Smooth muscle cell (in vitro differentiated cells): ENCODE results near the gene VPS18. TPM values are rescaled to one million over a fixed set of nuclear protein-coding genes. Genes with fewer than 3 reads are reported as not detected.
A peak's percentile ranks its signal among the peaks of the same experiment; 100 is the strongest.

ENCODE experiments used
- DNase-seq: peaks from one replicate; lab custom pipeline; 2025; ENCODE audit not compliant: unreplicated experiment; lab: John Stamatoyannopoulos, UW
- H2AFZ ChIP-seq: fragments of 200-600 bp; sonication (generic); 2 replicates; pipeline ENCODE4 v1.6.0; 2016; ENCODE audit warnings: antibody characterized with exemption, low read depth, mild to moderate bottlenecking
- H3F3A ChIP-seq: fragments of 200-600 bp; sonication (generic); 2 replicates; pipeline ENCODE4 v1.6.0; 2017; ENCODE audit warnings: antibody characterized with exemption, low read depth
- H3K27ac ChIP-seq: fragments of 200-600 bp; sonication (generic); 2 replicates; pipeline ENCODE4 v1.5.1; 2016; ENCODE audit warnings: low read depth, mild to moderate bottlenecking
- H3K27me3 ChIP-seq: fragments of 200-600 bp; sonication (generic); 2 replicates; pipeline ENCODE4 v1.6.1; 2016; ENCODE audit warnings: low read depth, mild to moderate bottlenecking
- H3K36me3 ChIP-seq: fragments of 200-600 bp; sonication (generic); 2 replicates; pipeline ENCODE4 v1.5.1; 2016; ENCODE audit warnings: low read depth
- H3K4me1 ChIP-seq: fragments of 200-600 bp; sonication (generic); 2 replicates; pipeline ENCODE4 v1.5.1; 2016; ENCODE audit warnings: low read depth
- H3K4me2 ChIP-seq: fragments of 200-600 bp; sonication (generic); 2 replicates; pipeline ENCODE4 v1.6.0; 2016; ENCODE audit warnings: mild to moderate bottlenecking
- H3K4me3 ChIP-seq: fragments of 200-600 bp; sonication (generic); 2 replicates; pipeline ENCODE4 v1.5.1; 2016; ENCODE audit warnings: mild to moderate bottlenecking
- H3K79me2 ChIP-seq: fragments of 200-600 bp; sonication (generic); 2 replicates; pipeline ENCODE4 v1.6.0; 2016; ENCODE audit warnings: low read depth, mild to moderate bottlenecking
- H3K9ac ChIP-seq: fragments of 200-600 bp; sonication (generic); 2 replicates; pipeline ENCODE4 v1.6.0; 2016; ENCODE audit warnings: low read depth
- H3K9me3 ChIP-seq: fragments of 200-600 bp; sonication (generic); replicated peaks from 2 replicates; pipeline ENCODE4 v1.5.1; 2016; ENCODE audit warnings: low read depth
- H4K20me1 ChIP-seq: fragments of 200-600 bp; sonication (generic); 2 replicates; pipeline ENCODE4 v1.6.0; 2016; ENCODE audit warnings: low read depth
- WGBS: methylation state at CpG from one replicate; pipeline ENCODE4 v1.1.7; 2016; ENCODE audit warnings: low lambda C conversion rate; 5-methylcytosine and 5-hydroxymethylcytosine counted together
- polyA plus RNA-seq: library from polyadenylated mRNA; unstranded; fragments of >200 nt; fragmentation: Nextera tagmentation; extraction: Ambion mirVana; gene quantifications from 2 replicates; pipeline ENCODE4 v1.2.1, GENCODE V29; 2016
- total RNA-seq: library from RNA; depleted of rRNA; stranded (reverse); fragments of >200 nt; gene quantifications from 2 replicates; pipeline ENCODE4 v1.2.3, GENCODE V29; 2014
- TF ChIP-seq, protein P1 (sequence below): fragments of 200-600 bp; sonication (generic); IDR thresholded peaks from 2 replicates; pipeline ENCODE4 v1.5.1; 2017; ENCODE audit warnings: borderline replicate concordance, mild to moderate bottlenecking, antibody characterized with exemption; ENCODE audit not compliant: insufficient read depth, poor library complexity, severe bottlenecking

VPS18 gene, protein sequence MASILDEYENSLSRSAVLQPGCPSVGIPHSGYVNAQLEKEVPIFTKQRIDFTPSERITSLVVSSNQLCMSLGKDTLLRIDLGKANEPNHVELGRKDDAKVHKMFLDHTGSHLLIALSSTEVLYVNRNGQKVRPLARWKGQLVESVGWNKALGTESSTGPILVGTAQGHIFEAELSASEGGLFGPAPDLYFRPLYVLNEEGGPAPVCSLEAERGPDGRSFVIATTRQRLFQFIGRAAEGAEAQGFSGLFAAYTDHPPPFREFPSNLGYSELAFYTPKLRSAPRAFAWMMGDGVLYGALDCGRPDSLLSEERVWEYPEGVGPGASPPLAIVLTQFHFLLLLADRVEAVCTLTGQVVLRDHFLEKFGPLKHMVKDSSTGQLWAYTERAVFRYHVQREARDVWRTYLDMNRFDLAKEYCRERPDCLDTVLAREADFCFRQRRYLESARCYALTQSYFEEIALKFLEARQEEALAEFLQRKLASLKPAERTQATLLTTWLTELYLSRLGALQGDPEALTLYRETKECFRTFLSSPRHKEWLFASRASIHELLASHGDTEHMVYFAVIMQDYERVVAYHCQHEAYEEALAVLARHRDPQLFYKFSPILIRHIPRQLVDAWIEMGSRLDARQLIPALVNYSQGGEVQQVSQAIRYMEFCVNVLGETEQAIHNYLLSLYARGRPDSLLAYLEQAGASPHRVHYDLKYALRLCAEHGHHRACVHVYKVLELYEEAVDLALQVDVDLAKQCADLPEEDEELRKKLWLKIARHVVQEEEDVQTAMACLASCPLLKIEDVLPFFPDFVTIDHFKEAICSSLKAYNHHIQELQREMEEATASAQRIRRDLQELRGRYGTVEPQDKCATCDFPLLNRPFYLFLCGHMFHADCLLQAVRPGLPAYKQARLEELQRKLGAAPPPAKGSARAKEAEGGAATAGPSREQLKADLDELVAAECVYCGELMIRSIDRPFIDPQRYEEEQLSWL
- total RNA-seq (14.2 and 15.4 TPM in 2 replicates), polyA plus RNA-seq (17.2 and 24.4 TPM in 2 replicates)

DNA sequence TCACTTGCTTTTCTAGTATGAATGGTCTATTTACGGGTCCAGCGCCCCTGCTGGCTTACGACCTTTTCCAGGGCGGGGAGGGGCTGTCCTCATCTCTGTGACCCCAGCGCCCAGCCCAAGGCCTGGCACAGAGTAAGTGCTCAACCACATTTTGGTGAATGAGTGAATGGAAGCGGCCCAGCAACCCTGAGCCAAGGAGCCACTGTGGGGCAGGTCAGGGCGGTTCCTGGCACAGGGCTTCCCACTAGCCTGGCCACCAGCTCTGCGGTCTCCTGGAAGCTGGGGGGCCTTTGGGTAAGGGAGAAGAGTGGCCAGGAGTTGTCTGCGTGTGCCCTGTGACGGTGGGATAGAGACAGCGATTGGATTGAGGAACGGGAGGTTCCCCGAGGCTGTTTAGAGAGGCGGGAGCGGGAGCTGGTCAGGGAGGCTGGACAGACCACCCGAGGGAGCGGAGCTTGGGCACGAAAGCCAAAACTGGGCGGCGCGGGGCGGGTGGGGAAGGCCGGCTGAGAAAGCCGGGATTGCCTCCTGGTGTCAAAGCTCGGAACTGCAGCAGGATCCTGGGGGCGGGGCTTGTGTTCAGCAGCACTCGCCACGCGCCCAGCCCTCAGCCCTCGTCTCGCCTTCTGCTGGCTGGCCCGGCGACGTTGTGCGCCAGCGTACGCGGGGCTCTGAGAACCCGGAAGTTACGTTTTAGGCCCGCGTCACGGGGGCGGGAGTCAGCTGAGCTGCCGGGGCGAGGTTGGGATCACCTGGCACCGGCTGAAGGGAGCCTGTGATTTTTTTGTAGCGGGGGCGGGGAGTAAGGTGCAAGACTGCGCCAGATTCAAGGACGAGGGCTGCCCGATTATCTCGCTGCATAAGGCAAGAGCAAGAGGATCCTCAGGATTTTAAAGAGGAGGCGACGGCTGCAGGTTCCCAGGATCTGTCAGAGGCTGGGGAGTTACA is at the start of gene VPS18:
Gene VPS18 (plus strand): TSS at position 718 of the 948 bp plus-strand sequence. CDS start 319 bp downstream, outside the sequence.
- H3K4me3 ChIP-seq: peak within 1 kb of the TSS; percentile 67
- peak within 1 kb of the TSS; percentile 94 for H3K9ac ChIP-seq
- H2AFZ ChIP-seq: peak within 1 kb of the TSS; percentile 99
- H4K20me1 ChIP-seq: no peaks in the 10 kb centered on the region
- H3K27me3 ChIP-seq: no peaks in the 10 kb centered on the region
- H3F3A ChIP-seq: no peaks in the 10 kb centered on the region
- DNase-seq: peak; percentile 97
- H3K79me2 ChIP-seq: peaks cover 21% of the 10 kb centered on the region
- peak within 1 kb of the TSS; percentile 95 for H3K4me2 ChIP-seq
- 6% methylated on average over 47 of the region's 55 CpGs for WGBS
- H3K36me3 ChIP-seq: peaks cover 5% of the 10 kb centered on the region
- peak within 1 kb of the TSS; percentile 85 for H3K27ac ChIP-seq
- no peaks in the 10 kb centered on the region for H3K9me3 ChIP-seq
- TF ChIP-seq, protein P1, sequence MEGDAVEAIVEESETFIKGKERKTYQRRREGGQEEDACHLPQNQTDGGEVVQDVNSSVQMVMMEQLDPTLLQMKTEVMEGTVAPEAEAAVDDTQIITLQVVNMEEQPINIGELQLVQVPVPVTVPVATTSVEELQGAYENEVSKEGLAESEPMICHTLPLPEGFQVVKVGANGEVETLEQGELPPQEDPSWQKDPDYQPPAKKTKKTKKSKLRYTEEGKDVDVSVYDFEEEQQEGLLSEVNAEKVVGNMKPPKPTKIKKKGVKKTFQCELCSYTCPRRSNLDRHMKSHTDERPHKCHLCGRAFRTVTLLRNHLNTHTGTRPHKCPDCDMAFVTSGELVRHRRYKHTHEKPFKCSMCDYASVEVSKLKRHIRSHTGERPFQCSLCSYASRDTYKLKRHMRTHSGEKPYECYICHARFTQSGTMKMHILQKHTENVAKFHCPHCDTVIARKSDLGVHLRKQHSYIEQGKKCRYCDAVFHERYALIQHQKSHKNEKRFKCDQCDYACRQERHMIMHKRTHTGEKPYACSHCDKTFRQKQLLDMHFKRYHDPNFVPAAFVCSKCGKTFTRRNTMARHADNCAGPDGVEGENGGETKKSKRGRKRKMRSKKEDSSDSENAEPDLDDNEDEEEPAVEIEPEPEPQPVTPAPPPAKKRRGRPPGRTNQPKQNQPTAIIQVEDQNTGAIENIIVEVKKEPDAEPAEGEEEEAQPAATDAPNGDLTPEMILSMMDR: peak; percentile 78
- H3K4me1 ChIP-seq: peaks cover 7% of the 10 kb centered on the region

DNA sequence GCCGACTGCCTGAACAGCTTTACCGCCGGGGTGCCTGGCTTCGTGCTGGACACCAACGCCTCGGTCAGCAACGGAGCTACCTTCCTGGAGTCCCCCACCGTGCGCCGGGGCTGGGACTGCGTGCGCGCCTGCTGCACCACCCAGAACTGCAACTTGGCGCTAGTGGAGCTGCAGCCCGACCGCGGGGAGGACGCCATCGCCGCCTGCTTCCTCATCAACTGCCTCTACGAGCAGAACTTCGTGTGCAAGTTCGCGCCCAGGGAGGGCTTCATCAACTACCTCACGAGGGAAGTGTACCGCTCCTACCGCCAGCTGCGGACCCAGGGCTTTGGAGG is 49.6 kb upstream of the VPS18 start:
- no peaks in the 10 kb centered on the region for H3K36me3 ChIP-seq
- peak overlapping the region; percentile 79 for H3K4me3 ChIP-seq
- no peaks in the 10 kb centered on the region for H3K9me3 ChIP-seq
- TF ChIP-seq, protein P1: no peak
- H3K4me2 ChIP-seq: peak overlapping the region; percentile 95
- no peaks in the 10 kb centered on the region for H3F3A ChIP-seq
- no peaks in the 10 kb centered on the region for H3K27me3 ChIP-seq
- H3K79me2 ChIP-seq: peaks cover 4% of the 10 kb centered on the region
- 3% methylated on average over 28 of the region's 28 CpGs for WGBS
- peak overlapping the region; percentile 88 for H3K27ac ChIP-seq
- DNase-seq: no peak
- peak overlapping the region; percentile 79 for H3K9ac ChIP-seq
- H2AFZ ChIP-seq: peak overlapping the region; percentile 47
- H4K20me1 ChIP-seq: peaks cover 11% of the 10 kb centered on the region
- H3K4me1 ChIP-seq: peaks cover 12% of the 10 kb centered on the region

DNA sequence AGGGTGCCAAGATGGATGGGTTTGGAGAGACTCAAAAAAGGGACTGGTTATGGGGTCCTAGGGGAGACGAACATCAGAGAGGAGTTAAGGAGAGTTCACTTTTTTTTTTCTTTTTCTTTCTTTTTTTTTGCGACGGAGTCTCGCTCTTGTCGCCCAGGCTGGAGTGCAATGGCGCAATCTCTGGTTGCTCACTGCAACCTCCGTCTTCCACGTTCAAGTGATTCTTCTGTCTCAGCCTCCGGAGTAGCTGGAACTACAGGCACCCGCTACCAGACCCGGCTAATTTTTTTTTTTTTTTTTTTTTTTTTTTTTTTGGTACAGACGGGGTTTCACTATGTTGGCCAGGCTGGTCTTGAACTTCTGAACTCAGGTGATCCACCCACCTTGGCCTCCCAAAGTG is 49.2 kb upstream of the VPS18 start:
- no peaks in the 10 kb centered on the region for H3K36me3 ChIP-seq
- H3K4me3 ChIP-seq: peak overlapping the region; percentile 79
- peak overlapping the region; percentile 47 for H2AFZ ChIP-seq
- peak overlapping the region; percentile 95 for H3K4me2 ChIP-seq
- peaks cover 12% of the 10 kb centered on the region for H3K4me1 ChIP-seq
- DNase-seq: no peak
- H3K27me3 ChIP-seq: no peaks in the 10 kb centered on the region
- TF ChIP-seq, protein P1: no peak
- peaks cover 4% of the 10 kb centered on the region for H3K79me2 ChIP-seq
- peak overlapping the region; percentile 79 for H3K9ac ChIP-seq
- WGBS: 25% methylated on average over 11 of the region's 12 CpGs
- no peaks in the 10 kb centered on the region for H3K9me3 ChIP-seq
- no peaks in the 10 kb centered on the region for H3F3A ChIP-seq
- H3K27ac ChIP-seq: peak overlapping the region; percentile 88
- peaks cover 11% of the 10 kb centered on the region for H4K20me1 ChIP-seq
